H9 (cell line): ENCODE data around the gene KIF1A. TPM values are rescaled to one million over a fixed set of nuclear protein-coding genes. Genes with fewer than 3 reads are reported as not detected.

Experiments used
- DNase-seq: peaks from one replicate; pipeline ENCODE4 v3.0.0-alpha.2; 2017
- H2AFZ ChIP-seq: one replicate; pipeline ENCODE4 v1.6.1; 2013; ENCODE audit warnings: mild to moderate bottlenecking, low read length, control low read depth, moderate library complexity
- H2AK5ac ChIP-seq: 2 replicates; pipeline ENCODE4 v1.6.1; 2013; ENCODE audit warnings: low read length, control low read depth, mixed read lengths; ENCODE audit not compliant: insufficient read length
- H2BK120ac ChIP-seq: one replicate; pipeline ENCODE4 v1.6.1; 2013; ENCODE audit warnings: low read depth, mild to moderate bottlenecking, low read length, control low read depth, inconsistent platforms; ENCODE audit not compliant: poor library complexity, severe bottlenecking
- H2BK12ac ChIP-seq: 2 replicates; pipeline ENCODE4 v1.6.1; 2013; ENCODE audit warnings: low read length, control low read depth, mixed read lengths, low read depth; ENCODE audit not compliant: insufficient read length
- H2BK15ac ChIP-seq: 2 replicates; pipeline ENCODE4 v1.6.1; 2013; ENCODE audit warnings: low read depth, low read length, control low read depth
- H2BK20ac ChIP-seq: one replicate; pipeline ENCODE4 v1.6.1; 2013; ENCODE audit warnings: low read depth, mild to moderate bottlenecking, low read length, control low read depth, inconsistent platforms; ENCODE audit not compliant: poor library complexity, severe bottlenecking
- H2BK5ac ChIP-seq: 2 replicates; pipeline ENCODE4 v1.6.1; 2013; ENCODE audit warnings: low read length, control low read depth, mixed read lengths; ENCODE audit not compliant: insufficient read length
- H3K14ac ChIP-seq: 2 replicates; pipeline ENCODE4 v1.6.1; 2013; ENCODE audit warnings: low read length, control low read depth; ENCODE audit not compliant: insufficient read depth
- H3K18ac ChIP-seq: 2 replicates; pipeline ENCODE4 v1.6.1; 2013; ENCODE audit warnings: low read depth, mild to moderate bottlenecking, mixed read lengths, low read length, control low read depth; ENCODE audit not compliant: insufficient read length
- H3K23ac ChIP-seq: 2 replicates; pipeline ENCODE4 v1.6.1; 2013; ENCODE audit warnings: low read length, control low read depth, mixed read lengths, low read depth; ENCODE audit not compliant: insufficient read length
- H3K23me2 ChIP-seq: 2 replicates; pipeline ENCODE4 v1.6.1; 2013; ENCODE audit warnings: low read depth, mild to moderate bottlenecking, mixed read lengths, low read length, control low read depth; ENCODE audit not compliant: insufficient read length, poor library complexity, severe bottlenecking
- H3K27ac ChIP-seq: 2 replicates; pipeline ENCODE4 v1.5.1; 2013; ENCODE audit warnings: low read length, control low read depth, mixed read lengths, low read depth; ENCODE audit not compliant: insufficient read length
- H3K27me3 ChIP-seq: 2 replicates; pipeline ENCODE4 v1.6.1; 2013; ENCODE audit warnings: low read length, control low read depth, inconsistent platforms; ENCODE audit not compliant: insufficient read depth
- H3K4ac ChIP-seq: 2 replicates; pipeline ENCODE4 v1.6.1; 2013; ENCODE audit warnings: low read depth, mild to moderate bottlenecking, control low read depth, inconsistent platforms, low read length, moderate library complexity
- H3K4me1 ChIP-seq: 2 replicates; pipeline ENCODE4 v1.6.1; 2013; ENCODE audit warnings: low read length, control low read depth, inconsistent platforms; ENCODE audit not compliant: insufficient read depth
- H3K4me2 ChIP-seq: 2 replicates; pipeline ENCODE4 v1.6.1; 2013; ENCODE audit warnings: low read length, control low read depth, mixed read lengths; ENCODE audit not compliant: insufficient read length, insufficient read depth
- H3K56ac ChIP-seq: 2 replicates; pipeline ENCODE4 v1.6.1; 2013; ENCODE audit warnings: low read depth, mild to moderate bottlenecking, mixed read lengths, low read length, control low read depth; ENCODE audit not compliant: insufficient read length
- H3K79me1 ChIP-seq: 2 replicates; pipeline ENCODE4 v1.6.1; 2013; ENCODE audit warnings: low read depth, mild to moderate bottlenecking, moderate library complexity, low read length, control low read depth, inconsistent platforms; ENCODE audit not compliant: insufficient read depth, poor library complexity, severe bottlenecking
- H3K79me2 ChIP-seq: 2 replicates; pipeline ENCODE4 v1.6.1; 2013; ENCODE audit warnings: low read length, control low read depth, inconsistent platforms; ENCODE audit not compliant: insufficient read depth
- H3K9ac ChIP-seq: 2 replicates; pipeline ENCODE4 v1.6.1; 2013; ENCODE audit warnings: low read length, control low read depth, mixed read lengths; ENCODE audit not compliant: insufficient read length; ENCODE audit errors: extremely low read depth
- H3K9me3 ChIP-seq: one replicate; pipeline ENCODE4 v1.6.1; 2013; ENCODE audit warnings: low read depth, low read length, inconsistent platforms; ENCODE audit not compliant: control insufficient read depth
- H3T11ph ChIP-seq: one replicate; pipeline ENCODE4 v1.6.1; 2013; ENCODE audit warnings: mild to moderate bottlenecking, low read length, control low read depth, inconsistent platforms
- H4K20me1 ChIP-seq: one replicate; pipeline ENCODE4 v1.6.1; 2013; ENCODE audit not compliant: control insufficient read depth, insufficient read length, insufficient read depth
- H4K5ac ChIP-seq: 2 replicates; pipeline ENCODE4 v1.6.1; 2013; ENCODE audit warnings: low read depth, mild to moderate bottlenecking, mixed read lengths, low read length, control low read depth; ENCODE audit not compliant: insufficient read length
- H4K8ac ChIP-seq: replicated peaks from 2 replicates; pipeline ENCODE4 v1.6.1; 2013; ENCODE audit warnings: low read length, control low read depth, mixed read lengths, low read depth; ENCODE audit not compliant: insufficient read length
- H4K91ac ChIP-seq: 2 replicates; pipeline ENCODE4 v1.6.1; 2013; ENCODE audit warnings: low read depth, mild to moderate bottlenecking, moderate library complexity, mixed read lengths, low read length, control low read depth; ENCODE audit not compliant: insufficient read length
- H3K27ac Mint-ChIP-seq, 3 experiments: 2 replicates in 2 of 3; 3 replicates in 1 of 3; pipeline ENCODE4 v1.8.0; 2020 to 2021; ENCODE audit warnings: mixed read lengths in 3 of 3, mild to moderate bottlenecking in 1 of 3, moderate library complexity in 1 of 3
- H3K27me3 Mint-ChIP-seq: 2 replicates; pipeline ENCODE4 v1.8.0; 2021; ENCODE audit warnings: low read depth, mild to moderate bottlenecking, moderate library complexity, mixed read lengths
- H3K36me3 Mint-ChIP-seq, 3 experiments: 2 replicates in 2 of 3; 3 replicates in 1 of 3; pipeline ENCODE4 v1.8.0; 2020 to 2021; ENCODE audit warnings: low read depth in 3 of 3, mixed read lengths in 3 of 3; ENCODE audit not compliant: insufficient read depth in 1 of 3
- H3K4me1 Mint-ChIP-seq, 2 experiments: 2 replicates each; pipeline ENCODE4 v1.8.0; 2020; ENCODE audit warnings: mixed read lengths in 2 of 2
- H3K4me3 Mint-ChIP-seq, 2 experiments: 2 replicates in 1 of 2; 3 replicates in 1 of 2; pipeline ENCODE4 v1.8.0; 2020 to 2021; ENCODE audit warnings: mild to moderate bottlenecking in 2 of 2, mixed read lengths in 2 of 2, moderate library complexity in 1 of 2
- H3K9me3 Mint-ChIP-seq, 2 experiments: 2 replicates in 1 of 2; 3 replicates in 1 of 2; pipeline ENCODE4 v1.8.0; 2020; ENCODE audit warnings: mild to moderate bottlenecking in 2 of 2, mixed read lengths in 2 of 2, moderate library complexity in 1 of 2
- CTCF ChIP-seq: fragments of 200-600 bp; sonication (generic); conservative IDR thresholded peaks from 3 replicates; pipeline ENCODE4 v1.8.0; 2021; ENCODE audit warnings: antibody characterized with exemption, mild to moderate bottlenecking
- WGBS: extraction: QIAGEN DNeasy Blood & Tissue Kit; methylation state at CpG from one replicate; pipeline ENCODE4 v1.1.7; 2013; ENCODE audit warnings: missing lambda C conversion rate, low lambda C conversion rate, mixed read lengths; ENCODE audit not compliant: insufficient read length; ENCODE audit errors: extremely low coverage; 5-methylcytosine and 5-hydroxymethylcytosine counted together
- total RNA-seq: library from RNA; stranded (reverse); gene quantifications from 2 replicates; pipeline ENCODE4 v1.2.1, GENCODE V29; 2021

The KIF1A gene
- total RNA-seq, 1 experiment from 2014 or later = 204 TPM

GRCh38 chr2:240781471-240782220 lies 38.4 kb downstream of the KIF1A start:
- whole genome bisulfite sequencing = no CpG with 5 or more reads among the region's 58 CpGs
- Mint-ChIP-seq H3K27me3 (no peaks in the 10 kb centered on the region), H3K9me3 (no peaks in the 10 kb centered on the region), H3K36me3 (peaks cover 3 to 27% (median 25%) of the 10 kb centered on the region in 3 experiments; a peak in 6 of 7 replicates), H3K4me1 (no peaks in the 10 kb centered on the region), H3K4me3 (no peak overlapping the region), H3K27ac (no peak overlapping the region)
- Histone ChIP-seq H2BK20ac (no peak overlapping the region), H3T11ph (no peak overlapping the region), H3K27ac (no peak overlapping the region), H2BK12ac (no peak overlapping the region), H4K8ac (no peak overlapping the region), H2BK15ac (no peak overlapping the region), H4K91ac (no peak overlapping the region), H3K9ac (no peak overlapping the region), H3K4ac (no peak overlapping the region), H2AK5ac (no peak overlapping the region), H3K14ac (no peak overlapping the region; the same call in 1 of the 2 replicates), H3K56ac (no peak overlapping the region), H2BK120ac (no peak overlapping the region), H3K79me1 (peaks cover 4% of the 10 kb centered on the region), H2AFZ (no peak overlapping the region), H3K27me3 (no peaks in the 10 kb centered on the region), H4K5ac (no peak overlapping the region), H3K4me2 (no peak overlapping the region), H3K4me1 (no peaks in the 10 kb centered on the region), H4K20me1 (no peaks in the 10 kb centered on the region), H3K23ac (no peak overlapping the region), H3K18ac (no peak overlapping the region), H3K79me2 (no peaks in the 10 kb centered on the region; the same call in 1 of the 2 replicates), H3K9me3 (no peaks in the 10 kb centered on the region), H3K23me2 (no peaks in the 10 kb centered on the region), H2BK5ac (no peak overlapping the region)
- no peak for DNase-seq
- no peak for TF ChIP-seq CTCF
